Ishikawa (cell line): ENCODE results near the gene GJD4.

Experiments used
- CEBPB ChIP-seq: IDR thresholded peaks from 2 replicates; pipeline ENCODE4 v1.6.1; 2012
- CREB1 ChIP-seq: IDR thresholded peaks from 2 replicates; pipeline ENCODE4 v1.6.1; 2012; ENCODE audit warnings: low read depth
- EGR1 ChIP-seq: IDR thresholded peaks from 2 replicates; pipeline ENCODE4 v1.6.1; 2012
- EP300 ChIP-seq: IDR thresholded peaks from 2 replicates; pipeline ENCODE4 v1.6.1; 2012; ENCODE audit warnings: borderline replicate concordance
- FOXM1 ChIP-seq: IDR thresholded peaks from 2 replicates; pipeline ENCODE4 v1.6.1; 2012; ENCODE audit warnings: low read depth, borderline replicate concordance
- RAD21 ChIP-seq: IDR thresholded peaks from 2 replicates; pipeline ENCODE4 v1.6.1; 2012; ENCODE audit warnings: low read depth
- TAF1 ChIP-seq: IDR thresholded peaks from 2 replicates; pipeline ENCODE4 v1.6.1; 2012; ENCODE audit warnings: low read depth, mild to moderate bottlenecking
- TCF12 ChIP-seq: IDR thresholded peaks from 2 replicates; pipeline ENCODE4 v1.6.1; 2012; ENCODE audit warnings: low read depth
- TEAD4 ChIP-seq: IDR thresholded peaks from 2 replicates; pipeline ENCODE4 v1.6.1; 2012
- YY1 ChIP-seq: IDR thresholded peaks from 2 replicates; pipeline ENCODE4 v1.6.1; 2012; ENCODE audit warnings: low read depth
- TF ChIP-seq, protein P1 (sequence below): IDR thresholded peaks from 2 replicates; pipeline ENCODE4 v1.6.1; 2012; ENCODE audit warnings: low read depth, mild to moderate bottlenecking
- TF ChIP-seq, protein P2 (sequence below): IDR thresholded peaks from 2 replicates; pipeline ENCODE4 v1.6.1; 2012
- TF ChIP-seq, protein P3 (sequence below): IDR thresholded peaks from 2 replicates; pipeline ENCODE4 v1.6.1; 2012

DNA sequence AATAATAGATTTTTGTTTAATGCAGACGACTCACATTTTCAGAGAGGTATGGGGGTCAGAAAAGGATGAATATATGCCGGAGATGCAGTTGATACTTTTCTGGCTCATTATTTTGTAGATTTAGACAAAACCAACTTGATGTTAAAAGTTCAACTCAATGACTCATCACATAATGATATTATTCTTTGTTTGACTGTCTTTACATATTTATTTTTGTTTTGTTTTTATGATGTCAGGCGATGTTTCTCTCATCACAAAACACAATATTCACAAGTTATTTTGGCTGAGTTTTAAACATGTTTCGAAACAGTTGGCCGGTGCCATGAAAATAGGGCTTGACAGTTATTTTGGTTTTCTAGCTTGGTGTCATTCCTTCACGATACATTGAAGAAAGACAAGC is 1.3 kb downstream of the GJD4 start:
- no peak for TF ChIP-seq YY1
- TF ChIP-seq EGR1 = no peak
- TF ChIP-seq TAF1 = no peak
- no peak for TF ChIP-seq TEAD4
- TF ChIP-seq, protein P1, sequence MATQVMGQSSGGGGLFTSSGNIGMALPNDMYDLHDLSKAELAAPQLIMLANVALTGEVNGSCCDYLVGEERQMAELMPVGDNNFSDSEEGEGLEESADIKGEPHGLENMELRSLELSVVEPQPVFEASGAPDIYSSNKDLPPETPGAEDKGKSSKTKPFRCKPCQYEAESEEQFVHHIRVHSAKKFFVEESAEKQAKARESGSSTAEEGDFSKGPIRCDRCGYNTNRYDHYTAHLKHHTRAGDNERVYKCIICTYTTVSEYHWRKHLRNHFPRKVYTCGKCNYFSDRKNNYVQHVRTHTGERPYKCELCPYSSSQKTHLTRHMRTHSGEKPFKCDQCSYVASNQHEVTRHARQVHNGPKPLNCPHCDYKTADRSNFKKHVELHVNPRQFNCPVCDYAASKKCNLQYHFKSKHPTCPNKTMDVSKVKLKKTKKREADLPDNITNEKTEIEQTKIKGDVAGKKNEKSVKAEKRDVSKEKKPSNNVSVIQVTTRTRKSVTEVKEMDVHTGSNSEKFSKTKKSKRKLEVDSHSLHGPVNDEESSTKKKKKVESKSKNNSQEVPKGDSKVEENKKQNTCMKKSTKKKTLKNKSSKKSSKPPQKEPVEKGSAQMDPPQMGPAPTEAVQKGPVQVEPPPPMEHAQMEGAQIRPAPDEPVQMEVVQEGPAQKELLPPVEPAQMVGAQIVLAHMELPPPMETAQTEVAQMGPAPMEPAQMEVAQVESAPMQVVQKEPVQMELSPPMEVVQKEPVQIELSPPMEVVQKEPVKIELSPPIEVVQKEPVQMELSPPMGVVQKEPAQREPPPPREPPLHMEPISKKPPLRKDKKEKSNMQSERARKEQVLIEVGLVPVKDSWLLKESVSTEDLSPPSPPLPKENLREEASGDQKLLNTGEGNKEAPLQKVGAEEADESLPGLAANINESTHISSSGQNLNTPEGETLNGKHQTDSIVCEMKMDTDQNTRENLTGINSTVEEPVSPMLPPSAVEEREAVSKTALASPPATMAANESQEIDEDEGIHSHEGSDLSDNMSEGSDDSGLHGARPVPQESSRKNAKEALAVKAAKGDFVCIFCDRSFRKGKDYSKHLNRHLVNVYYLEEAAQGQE = no peak
- TF ChIP-seq FOXM1 = no peak
- TF ChIP-seq, protein P2, sequence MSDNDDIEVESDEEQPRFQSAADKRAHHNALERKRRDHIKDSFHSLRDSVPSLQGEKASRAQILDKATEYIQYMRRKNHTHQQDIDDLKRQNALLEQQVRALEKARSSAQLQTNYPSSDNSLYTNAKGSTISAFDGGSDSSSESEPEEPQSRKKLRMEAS = no peak
- no peak for TF ChIP-seq CEBPB
- no peak for TF ChIP-seq EP300
- no peak for TF ChIP-seq CREB1
- no peak for TF ChIP-seq RAD21
- TF ChIP-seq TCF12 = no peak
- TF ChIP-seq, protein P3, sequence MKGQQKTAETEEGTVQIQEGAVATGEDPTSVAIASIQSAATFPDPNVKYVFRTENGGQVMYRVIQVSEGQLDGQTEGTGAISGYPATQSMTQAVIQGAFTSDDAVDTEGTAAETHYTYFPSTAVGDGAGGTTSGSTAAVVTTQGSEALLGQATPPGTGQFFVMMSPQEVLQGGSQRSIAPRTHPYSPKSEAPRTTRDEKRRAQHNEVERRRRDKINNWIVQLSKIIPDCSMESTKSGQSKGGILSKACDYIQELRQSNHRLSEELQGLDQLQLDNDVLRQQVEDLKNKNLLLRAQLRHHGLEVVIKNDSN = no peak
